ENCODE measurements around the gene KRTAP10-8. TPM values are rescaled to one million over a fixed set of nuclear protein-coding genes. Genes with fewer than 3 reads are reported as not detected.

Gene KRTAP10-8, protein sequence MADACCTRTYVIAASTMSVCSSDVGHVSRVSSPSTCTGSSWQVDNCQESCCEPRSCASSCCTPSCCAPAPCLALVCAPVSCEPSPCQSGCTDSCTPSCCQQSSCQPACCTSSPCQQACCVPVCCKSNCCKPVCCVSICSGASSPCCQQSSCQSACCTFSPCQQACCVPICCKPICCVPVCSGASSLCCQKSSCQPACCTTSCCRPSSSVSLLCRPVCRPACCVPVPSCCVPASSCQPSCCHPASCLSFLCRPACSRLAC
- not detected in 5 replicates for total RNA-seq (2022; extraction: Qiagen RNA extraction)

DNA sequence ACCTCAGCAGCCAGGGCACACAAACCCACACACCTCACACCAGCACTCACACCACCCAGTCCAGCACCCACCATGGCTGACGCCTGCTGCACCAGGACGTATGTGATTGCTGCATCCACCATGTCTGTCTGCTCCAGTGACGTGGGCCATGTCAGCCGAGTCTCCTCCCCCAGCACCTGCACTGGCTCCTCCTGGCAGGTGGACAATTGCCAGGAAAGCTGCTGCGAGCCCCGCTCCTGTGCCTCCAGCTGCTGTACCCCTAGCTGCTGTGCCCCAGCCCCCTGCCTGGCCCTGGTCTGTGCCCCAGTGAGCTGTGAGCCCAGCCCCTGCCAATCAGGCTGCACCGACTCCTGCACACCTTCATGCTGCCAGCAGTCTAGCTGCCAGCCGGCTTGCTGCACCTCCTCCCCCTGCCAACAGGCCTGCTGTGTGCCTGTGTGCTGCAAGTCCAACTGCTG is at the start of gene KRTAP10-8:
Gene KRTAP10-8, plus strand, starts transcription at position 51 of the 458 bp plus-strand sequence. Its CDS starts 22 bp downstream, at position 73.

DNA sequence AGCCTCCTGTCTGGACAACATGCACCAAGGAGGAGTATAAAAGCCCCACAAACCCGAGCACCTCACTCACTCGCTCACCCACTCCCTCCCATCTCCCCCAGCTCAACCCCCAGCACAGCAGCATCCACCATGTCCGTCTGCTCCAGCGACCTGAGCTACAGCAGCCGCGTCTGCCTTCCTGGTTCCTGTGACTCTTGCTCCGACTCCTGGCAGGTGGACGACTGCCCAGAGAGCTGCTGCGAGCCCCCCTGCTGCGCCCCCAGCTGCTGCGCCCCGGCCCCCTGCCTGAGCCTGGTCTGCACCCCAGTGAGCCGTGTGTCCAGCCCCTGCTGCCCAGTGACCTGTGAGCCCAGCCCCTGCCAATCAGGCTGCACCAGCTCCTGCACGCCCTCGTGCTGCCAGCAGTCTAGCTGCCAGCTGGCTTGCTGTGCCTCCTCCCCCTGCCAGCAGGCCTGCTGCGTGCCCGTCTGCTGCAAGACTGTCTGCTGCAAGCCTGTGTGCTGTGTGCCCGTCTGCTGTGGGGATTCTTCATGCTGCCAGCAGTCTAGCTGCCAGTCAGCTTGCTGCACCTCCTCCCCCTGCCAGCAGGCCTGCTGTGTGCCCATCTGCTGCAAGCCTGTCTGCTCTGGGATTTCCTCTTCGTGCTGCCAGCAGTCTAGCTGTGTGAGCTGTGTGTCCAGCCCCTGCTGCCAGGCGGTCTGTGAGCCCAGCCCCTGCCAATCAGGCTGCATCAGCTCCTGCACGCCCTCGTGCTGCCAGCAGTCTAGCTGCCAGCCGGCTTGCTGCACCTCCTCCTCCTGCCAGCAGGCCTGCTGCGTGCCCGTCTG is 38.0 kb upstream of the KRTAP10-8 start, which contains the start of gene KRTAP10-4:
Gene KRTAP10-4, plus strand, starts transcription at position 100 of the 827 bp plus-strand sequence. Its CDS starts 30 bp downstream, at position 130.

DNA sequence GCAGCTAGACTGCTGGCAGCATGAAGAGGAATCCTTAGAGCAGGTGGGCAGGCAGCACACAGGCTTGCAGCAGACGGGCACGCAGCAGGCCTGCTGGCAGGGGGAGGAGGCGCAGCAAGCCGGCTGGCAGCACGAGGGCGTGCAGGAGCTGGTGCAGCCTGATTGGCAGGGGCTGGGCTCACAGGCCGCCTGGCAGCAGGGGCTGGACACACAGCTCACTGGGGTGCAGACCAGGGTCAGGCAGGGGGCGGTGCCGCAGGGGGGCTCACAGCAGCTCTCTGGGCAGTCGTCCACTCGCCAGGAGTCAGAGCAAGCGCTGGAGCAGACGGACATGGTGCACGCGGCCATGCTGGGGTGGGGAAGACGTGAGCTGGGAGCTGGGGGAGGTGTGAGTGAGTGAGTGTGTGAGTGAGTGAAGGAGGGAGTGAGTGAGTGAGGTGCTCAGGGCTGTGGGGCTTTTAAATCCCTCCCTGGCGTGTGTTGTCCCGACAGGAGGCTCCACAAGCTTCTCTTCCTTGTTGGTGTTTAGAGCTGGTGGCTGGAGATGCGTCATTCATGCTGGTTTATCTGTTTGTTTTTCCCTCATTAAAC is 31.6 kb upstream of the KRTAP10-8 start, which contains the start of gene KRTAP10-5:
Gene KRTAP10-5, minus strand, starts transcription at position 374 of the 591 bp plus-strand sequence. Its CDS starts 26 bp downstream, at position 348.

DNA sequence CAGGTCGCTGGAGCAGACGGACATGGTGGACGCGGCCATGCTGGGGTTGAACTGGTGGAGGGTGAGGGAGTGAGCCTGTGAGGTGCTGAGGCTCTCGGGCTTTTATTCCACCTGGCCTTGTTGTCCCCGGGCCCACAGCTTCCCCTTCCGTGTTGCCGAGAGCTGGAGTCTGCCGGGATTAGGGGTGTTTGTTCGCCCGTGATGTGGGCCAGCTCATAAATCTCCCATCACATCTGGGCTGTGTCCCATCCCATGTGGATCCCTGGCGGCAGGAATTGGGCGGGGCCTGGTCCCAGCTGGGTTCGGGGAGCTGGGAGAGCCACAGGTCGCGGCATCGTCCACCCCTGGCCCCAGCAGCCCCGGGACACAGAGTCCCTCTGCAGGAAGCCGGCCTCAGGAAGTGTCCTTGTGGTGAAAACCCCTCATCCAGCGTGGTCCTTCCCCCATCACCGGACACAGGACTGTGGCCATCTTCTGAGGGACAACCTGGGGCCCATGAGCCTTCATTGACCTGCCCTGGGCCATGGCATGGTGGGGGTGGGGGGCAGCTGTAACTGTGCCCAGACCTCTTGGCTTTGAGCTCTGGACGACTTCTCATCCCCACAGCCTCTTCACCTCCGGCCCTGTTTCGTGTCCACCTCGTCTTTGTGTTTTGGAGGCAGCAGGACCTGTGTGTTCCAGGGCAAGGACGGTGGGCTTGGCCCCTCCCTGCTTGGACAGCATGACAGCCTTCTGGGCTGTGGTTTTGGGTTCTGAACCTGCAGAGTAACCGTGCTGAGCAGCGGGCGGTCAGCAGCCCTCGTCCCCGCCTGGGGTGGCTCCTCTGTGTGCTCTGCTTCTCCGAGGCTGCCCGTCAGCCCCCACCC is 19.2 kb upstream of the KRTAP10-8 start, which contains the start of gene KRTAP10-6:
Gene KRTAP10-6, minus strand, starts transcription at position 60 of the 866 bp plus-strand sequence. Its CDS starts 21 bp downstream, at position 39.

DNA sequence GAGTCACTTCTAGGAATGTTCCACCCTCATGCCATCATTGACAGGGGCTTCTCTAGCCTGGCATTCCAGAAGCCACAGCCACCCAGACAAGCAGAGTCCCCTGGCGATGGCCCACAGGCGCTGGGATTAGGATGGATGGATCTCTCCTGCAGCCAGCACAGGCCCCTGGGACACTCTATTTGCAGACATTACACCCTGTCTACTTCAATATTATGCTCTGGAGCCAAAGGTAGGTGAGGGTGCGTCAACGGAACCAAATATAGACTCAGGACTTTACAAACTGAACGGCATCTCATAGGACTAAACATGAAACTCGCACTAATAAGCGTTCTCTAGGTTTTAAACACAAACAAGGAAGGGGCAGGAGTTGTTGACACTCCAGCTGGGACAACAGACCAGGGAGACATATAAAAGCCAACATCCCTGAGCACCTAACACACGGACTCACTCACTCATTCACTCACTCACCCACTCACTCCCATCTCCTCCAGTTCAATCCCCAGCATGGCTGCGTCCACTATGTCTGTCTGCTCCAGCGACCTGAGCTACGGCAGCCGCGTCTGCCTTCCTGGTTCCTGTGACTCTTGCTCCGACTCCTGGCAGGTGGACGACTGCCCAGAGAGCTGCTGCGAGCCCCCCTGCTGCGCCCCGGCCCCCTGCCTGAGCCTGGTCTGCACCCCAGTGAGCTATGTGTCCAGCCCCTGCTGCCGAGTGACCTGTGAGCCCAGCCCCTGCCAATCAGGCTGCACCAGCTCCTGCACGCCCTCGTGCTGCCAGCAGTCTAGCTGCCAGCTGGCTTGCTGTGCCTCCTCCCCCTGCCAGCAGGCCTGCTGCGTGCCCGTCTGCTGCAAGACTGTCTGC is 11.5 kb upstream of the KRTAP10-8 start, which contains the start of gene KRTAP10-7:
Gene KRTAP10-7, plus strand, starts transcription at position 480 of the 861 bp plus-strand sequence. Its CDS starts 25 bp downstream, at position 505.

DNA sequence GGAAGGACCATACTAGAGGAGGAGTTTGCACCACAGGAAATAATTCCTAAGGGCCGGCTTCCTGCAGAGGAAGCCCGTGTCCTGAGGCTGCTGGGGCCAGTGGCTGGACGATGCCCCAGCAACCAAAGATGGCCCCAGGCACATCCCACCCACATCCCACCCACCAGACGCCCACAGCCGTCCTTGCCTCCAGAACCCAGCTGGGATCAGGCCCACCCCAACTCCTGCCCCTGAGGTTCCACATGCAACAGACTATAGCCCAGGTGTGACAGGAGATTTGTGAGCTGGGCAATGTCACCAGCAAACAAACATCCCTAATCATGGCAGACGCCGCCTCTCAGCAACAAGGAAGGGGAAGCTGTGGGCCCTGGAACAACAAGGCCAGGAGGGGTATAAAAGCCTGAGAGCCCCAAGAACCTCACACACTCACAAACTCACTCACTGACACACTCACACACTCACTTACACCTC is 14.8 kb downstream of the KRTAP10-8 start, which contains the start of gene KRTAP10-9:
Gene KRTAP10-9, plus strand, starts transcription at position 421 of the 471 bp plus-strand sequence. CDS start 79 bp downstream, outside the sequence.

DNA sequence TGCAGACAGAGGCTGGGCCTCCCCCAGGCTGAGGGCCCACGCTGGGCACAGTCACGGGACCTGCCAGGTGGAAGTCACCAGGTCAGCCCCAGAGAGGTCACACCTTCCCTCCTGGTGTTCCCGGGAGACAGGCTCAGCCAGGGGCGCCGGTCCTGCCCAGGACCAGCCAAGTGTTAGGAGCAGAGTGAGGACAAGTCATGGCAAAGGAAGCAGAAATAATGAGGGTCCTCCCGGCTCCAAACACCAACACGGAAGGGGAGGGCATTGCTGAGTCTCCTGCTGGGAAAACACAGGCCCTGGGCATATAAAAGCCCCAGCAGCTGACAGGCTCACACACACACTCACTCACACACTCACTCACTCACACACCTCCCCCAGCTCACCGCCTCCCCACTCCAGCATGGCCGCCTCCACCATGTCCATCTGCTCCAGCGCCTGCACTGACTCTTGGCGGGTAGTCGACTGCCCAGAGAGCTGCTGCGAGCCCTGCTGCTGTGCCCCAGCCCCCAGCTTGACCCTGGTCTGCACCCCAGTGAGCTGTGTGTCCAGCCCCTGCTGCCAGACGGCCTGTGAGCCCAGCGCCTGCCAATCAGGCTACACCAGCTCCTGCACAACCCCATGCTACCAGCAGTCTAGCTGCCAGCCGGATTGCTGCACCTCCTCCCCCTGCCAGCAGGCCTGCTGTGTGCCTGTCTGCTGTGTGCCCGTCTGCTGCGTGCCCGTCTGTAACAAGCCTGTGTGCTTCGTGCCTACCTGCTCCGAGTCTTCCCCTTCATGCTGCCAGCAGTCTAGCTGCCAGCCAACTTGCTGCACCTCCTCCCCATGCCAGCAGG is 25.4 kb downstream of the KRTAP10-8 start, which contains the start of gene KRTAP10-10:
Gene KRTAP10-10, plus strand, starts transcription at position 339 of the 833 bp plus-strand sequence. Its CDS starts 62 bp downstream, at position 401.

DNA sequence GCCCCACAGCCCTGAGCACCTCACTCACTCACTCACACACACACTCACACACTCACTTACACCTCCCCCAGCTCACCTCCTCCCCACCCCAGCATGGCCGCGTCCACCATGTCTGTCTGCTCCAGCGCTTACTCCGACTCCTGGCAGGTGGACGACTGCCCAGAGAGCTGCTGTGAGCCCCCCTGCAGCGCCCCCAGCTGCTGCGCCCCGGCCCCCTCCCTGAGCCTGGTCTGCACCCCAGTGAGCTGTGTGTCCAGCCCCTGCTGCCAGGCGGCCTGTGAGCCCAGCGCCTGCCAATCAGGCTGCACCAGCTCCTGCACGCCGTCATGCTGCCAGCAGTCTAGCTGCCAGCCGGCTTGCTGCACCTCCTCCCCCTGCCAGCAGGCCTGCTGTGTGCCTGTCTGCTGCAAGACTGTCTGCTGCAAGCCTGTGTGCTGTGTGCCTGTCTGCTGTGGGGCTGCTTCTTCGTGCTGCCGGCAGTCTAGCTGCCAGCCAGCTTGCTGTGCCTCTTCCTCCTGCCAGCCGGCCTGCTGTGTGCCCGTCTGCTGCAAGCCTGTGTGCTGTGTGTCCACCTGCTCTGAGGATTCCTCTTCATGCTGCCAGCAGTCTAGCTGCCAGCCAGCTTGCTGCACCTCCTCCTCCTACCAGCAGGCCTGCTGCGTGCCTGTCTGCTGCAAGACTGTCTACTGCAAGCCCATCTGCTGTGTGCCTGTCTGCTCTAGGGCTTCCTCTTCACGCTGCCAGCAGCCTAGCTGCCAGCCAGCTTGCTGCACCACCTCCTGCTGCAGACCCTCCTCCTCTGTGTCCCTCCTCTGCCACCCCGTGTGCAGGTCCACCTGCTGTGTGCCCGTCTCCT is 34.7 kb downstream of the KRTAP10-8 start, which contains the start of gene KRTAP10-11:
Gene KRTAP10-11, plus strand, starts transcription at position 49 of the 856 bp plus-strand sequence. Its CDS starts 45 bp downstream, at position 94.

DNA sequence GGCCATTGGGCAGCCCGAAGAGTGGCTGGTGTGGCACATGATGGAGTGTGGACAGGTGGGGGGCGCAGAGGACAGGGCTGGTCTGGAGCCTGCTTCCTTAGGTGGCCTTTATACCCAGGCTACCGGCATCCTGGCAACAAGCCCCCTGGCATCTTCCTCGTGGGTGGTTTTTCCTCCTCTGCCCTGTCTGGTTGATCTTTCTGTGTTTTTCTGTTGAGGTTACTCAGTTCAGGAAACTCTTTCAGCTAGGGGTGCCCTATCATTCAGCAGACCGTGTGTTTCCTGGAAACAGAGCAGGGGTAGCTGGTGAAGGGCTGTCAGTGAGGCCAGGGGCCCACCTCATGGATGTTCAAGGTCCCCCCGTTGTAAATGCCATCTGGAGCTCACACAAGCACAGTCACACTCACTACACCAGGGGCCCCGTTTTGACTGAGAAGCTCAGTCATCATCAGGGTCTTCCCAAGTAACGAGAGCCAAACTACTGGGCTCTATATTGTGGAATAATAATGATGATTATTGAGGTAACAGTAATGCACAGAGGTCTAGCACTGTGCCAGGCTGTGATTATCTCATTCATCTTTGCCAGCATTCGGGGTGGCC is 42.8 kb downstream of the KRTAP10-8 start, which contains the start of gene KRTAP12-4:
Gene KRTAP12-4, minus strand, starts transcription at position 84 of the 600 bp plus-strand sequence. Its CDS starts 45 bp downstream, at position 39.

DNA sequence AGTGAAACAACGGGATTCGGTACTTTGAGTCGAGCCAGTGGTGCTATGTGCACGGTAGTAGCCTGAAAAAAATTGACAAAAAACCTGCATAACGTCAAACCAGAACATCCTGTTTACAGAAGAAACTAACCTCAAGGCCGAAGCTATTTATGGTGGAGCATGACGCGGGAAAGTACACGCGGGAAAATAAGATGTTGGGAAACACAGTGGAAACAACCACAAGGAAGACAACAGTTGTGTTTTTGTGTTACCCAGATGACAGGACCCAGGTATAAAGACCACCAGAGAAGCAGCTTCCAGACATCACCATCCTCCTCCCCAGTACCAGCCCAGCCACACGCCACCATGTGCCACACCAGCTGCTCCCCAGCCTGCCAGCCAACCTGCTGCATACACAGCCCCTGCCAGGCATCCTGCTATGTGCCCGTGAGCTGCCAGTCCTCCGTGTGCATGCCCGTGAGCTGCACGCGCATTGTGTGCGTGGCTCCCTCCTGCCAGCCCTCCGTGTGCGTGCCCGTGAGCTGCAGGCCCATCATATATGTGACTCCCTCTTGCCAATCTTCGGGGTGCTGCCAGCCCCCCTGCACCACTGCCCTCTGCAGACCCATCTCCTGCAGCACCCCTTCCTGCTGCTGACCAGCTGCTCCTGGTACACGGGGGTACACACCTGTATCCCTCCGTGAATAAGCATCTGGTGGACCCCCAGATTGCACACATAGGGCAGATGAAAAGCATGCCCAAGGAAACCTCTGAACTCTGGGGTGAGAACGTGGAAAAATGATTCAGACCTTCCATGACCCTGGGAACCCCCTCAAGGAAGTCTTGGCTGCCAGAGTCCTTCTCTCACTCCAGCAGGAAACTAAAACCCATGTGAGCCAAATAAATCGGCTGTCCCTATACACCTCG is 46.0 kb downstream of the KRTAP10-8 start, which contains the start of gene KRTAP12-3:
Gene KRTAP12-3, plus strand, starts transcription at position 298 of the 906 bp plus-strand sequence. Its CDS starts 48 bp downstream, at position 346.

Other genes with a start within 250 kb of the KRTAP10-8 start
- 1.7 to 2.5 TPM (median 2.4 TPM) in 5 replicates for gene LRRC3, start 156.6 kb upstream of the KRTAP10-8 start, total RNA-seq (2022; extraction: Qiagen RNA extraction)
- gene KRTAP10-1, start 71.9 kb upstream of the KRTAP10-8 start, total RNA-seq (2022; extraction: Qiagen RNA extraction), result not detected in 5 replicates
- gene KRTAP10-2, start 60.6 kb upstream of the KRTAP10-8 start, total RNA-seq (2022; extraction: Qiagen RNA extraction), result not detected in 5 replicates
- not detected in 5 replicates for gene KRTAP10-3, start 53.3 kb upstream of the KRTAP10-8 start, total RNA-seq (2022; extraction: Qiagen RNA extraction)
- not detected in 5 replicates for gene KRTAP10-4, start 38.4 kb upstream of the KRTAP10-8 start, total RNA-seq (2022; extraction: Qiagen RNA extraction)
- gene KRTAP10-5, start 31.5 kb upstream of the KRTAP10-8 start, total RNA-seq (2022; extraction: Qiagen RNA extraction), result not detected in 5 replicates
- not detected in 5 replicates for gene KRTAP10-6, start 19.6 kb upstream of the KRTAP10-8 start, total RNA-seq (2022; extraction: Qiagen RNA extraction)
- gene KRTAP10-7, start 11.5 kb upstream of the KRTAP10-8 start, total RNA-seq (2022; extraction: Qiagen RNA extraction), result not detected in 5 replicates
- not detected in 5 replicates for gene KRTAP10-9, start 15.0 kb downstream of the KRTAP10-8 start, total RNA-seq (2022; extraction: Qiagen RNA extraction)
- gene KRTAP10-10, start 25.3 kb downstream of the KRTAP10-8 start, total RNA-seq (2022; extraction: Qiagen RNA extraction), result not detected in 5 replicates
- not detected in 5 replicates for gene KRTAP10-11, start 34.3 kb downstream of the KRTAP10-8 start, total RNA-seq (2022; extraction: Qiagen RNA extraction)
- gene KRTAP12-4, start 42.6 kb downstream of the KRTAP10-8 start, total RNA-seq (2022; extraction: Qiagen RNA extraction), result not detected in 5 replicates
- gene KRTAP12-3, start 45.9 kb downstream of the KRTAP10-8 start, total RNA-seq (2022; extraction: Qiagen RNA extraction), result not detected in 5 replicates
- gene KRTAP12-2, start 54.8 kb downstream of the KRTAP10-8 start, total RNA-seq (2022; extraction: Qiagen RNA extraction), result not detected in 5 replicates
- not detected in 5 replicates for gene KRTAP12-1, start 70.1 kb downstream of the KRTAP10-8 start, total RNA-seq (2022; extraction: Qiagen RNA extraction)
- not detected in 5 replicates for gene KRTAP10-12, start 85.1 kb downstream of the KRTAP10-8 start, total RNA-seq (2022; extraction: Qiagen RNA extraction)
- 0.04 TPM in 1 of 5 replicates, not detected in the others for gene TSPEAR, start 99.5 kb downstream of the KRTAP10-8 start, total RNA-seq (2022; extraction: Qiagen RNA extraction)
- gene UBE2G2, start 189.7 kb downstream of the KRTAP10-8 start, total RNA-seq (2022; extraction: Qiagen RNA extraction), result 28.1 to 33.5 TPM (median 32.3 TPM) in 5 replicates
- gene SUMO3, start 206.0 kb downstream of the KRTAP10-8 start, total RNA-seq (2022; extraction: Qiagen RNA extraction), result 58.2 to 69.1 TPM (median 66.8 TPM) in 5 replicates